NCI-H460 (cell line): Measurements from ENCODE around the gene ZFR2. TPM values are rescaled to one million over a fixed set of nuclear protein-coding genes. Genes with fewer than 3 reads are reported as not detected.

Experiments used
- DNase-seq: peaks from one replicate; pipeline ENCODE4 v3.0.0-alpha.2; 2016; ENCODE audit warnings: low read depth; ENCODE audit errors: extremely low read depth
- total RNA-seq: library from RNA; depleted of rRNA; stranded (reverse); fragments of >200 nt; shearing (Covaris generic); gene quantifications from 2 replicates; pipeline ENCODE4 v1.2.3, GENCODE V29; 2014

ZFR2 gene
- total RNA-seq, 1 experiment from 2014 or later: not detected

DNA sequence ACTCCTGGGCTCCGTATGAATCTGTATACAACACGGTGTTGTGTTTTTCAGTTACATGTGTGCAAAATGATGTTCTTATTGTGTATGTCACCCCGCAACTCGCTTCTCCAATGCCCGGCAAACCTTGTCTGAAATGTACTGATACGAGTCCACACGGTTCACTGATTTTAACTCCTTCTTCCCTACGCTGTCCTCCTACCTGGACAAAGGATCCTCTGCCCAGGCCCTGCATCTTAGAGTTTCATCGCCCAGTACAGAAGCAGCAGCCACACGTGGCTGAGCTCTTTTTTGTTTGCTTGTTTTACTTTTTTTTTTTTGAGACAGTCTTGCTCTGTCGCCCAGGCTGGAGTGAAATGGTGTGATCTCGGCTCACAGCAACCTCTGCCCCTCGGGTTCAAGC lies 28.9 kb downstream of the ZFR2 start:
- no peak for DNase-seq

DNA sequence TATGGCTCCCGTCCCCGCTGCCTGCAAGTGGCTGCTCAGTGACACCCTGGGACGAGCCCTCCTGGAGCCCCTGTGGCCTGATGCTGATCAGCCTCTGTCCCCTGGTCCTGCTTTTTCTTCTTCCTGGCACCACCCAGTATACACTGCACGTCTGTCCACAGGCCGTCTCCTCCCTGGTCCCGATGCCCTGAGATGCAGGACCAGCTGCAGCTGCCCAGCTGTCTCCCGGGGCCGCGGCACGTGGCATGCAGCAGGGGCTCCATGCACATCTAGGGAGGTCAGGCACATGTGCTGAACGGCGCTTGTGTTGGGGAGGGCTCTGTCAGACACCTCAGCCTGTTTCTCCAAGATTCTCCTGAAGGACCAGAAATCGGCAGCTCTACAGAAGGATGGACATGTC lies 30.2 kb downstream of the ZFR2 start:
- DNase-seq: no peak

DNA sequence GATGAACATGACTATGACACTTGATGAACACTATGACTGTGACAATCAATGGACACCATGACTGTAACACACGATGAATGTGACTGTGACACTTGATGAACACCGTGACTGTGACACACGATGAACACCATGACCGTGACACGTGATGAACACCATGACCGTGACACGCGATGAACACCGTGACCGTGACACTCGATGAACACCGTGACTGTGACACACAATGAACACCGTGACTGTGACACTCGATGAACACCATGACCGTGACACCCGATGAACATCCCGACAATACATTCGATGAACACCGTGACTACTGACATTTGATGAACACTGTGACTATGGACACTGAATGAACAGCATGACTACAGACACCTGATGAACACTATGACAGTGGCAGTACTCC lies 30.9 kb downstream of the ZFR2 start:
- no peak for DNase-seq

DNA sequence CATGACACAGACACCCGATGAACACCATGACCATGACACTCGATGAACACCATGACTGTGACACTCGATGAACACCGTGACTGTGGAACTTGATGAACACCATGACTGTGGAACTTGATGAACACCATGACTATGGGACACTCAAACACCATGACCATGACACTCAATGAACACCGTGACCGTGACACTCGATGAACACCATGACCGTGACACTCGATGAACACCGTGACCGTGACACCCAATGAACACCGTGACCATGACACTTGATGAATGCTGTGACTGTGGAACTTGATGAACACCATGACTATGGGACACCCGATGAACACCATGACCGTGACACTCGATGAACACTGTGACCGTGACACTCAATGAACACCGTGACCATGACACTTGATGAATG lies 31.5 kb downstream of the ZFR2 start:
- DNase-seq: no peak

DNA sequence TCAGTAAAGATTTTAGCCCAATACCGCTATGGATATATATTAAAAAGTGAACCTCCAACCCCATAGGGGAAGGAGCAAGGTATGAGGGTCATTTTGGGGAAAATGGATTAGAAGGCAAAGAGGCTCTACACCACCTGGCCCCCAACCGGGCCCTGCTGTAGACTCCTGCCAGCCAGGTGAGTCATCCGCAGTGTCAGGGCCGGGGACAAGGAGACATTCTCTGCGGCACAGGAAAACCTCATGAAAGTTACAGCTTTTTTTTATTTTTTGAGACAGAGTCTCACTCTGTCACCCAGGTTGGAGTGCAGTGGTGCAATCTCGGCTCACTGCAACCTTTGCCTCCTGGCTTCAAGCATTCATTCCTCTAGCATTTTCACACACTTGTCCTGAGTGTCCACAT lies 32.0 kb downstream of the ZFR2 start:
- DNase-seq: no peak

DNA sequence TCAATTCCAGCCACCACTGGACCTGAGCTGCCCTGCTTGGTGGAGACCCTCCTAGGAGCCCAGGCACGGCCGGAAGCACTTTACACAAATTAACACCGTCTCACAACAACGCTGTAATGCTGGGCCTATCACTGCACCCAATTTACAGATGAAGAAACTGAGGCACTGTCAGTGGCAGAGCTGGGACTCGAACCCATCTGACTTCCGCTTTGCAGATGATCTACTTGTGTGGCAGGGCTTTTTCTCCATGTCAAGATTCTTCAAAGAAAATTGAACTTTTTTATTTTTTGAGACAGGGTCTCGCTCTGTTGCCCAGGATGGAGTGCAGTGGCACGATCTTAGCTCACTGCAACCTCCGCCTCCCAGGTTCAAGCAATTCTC lies 33.8 kb downstream of the ZFR2 start:
- DNase-seq: no peak

DNA sequence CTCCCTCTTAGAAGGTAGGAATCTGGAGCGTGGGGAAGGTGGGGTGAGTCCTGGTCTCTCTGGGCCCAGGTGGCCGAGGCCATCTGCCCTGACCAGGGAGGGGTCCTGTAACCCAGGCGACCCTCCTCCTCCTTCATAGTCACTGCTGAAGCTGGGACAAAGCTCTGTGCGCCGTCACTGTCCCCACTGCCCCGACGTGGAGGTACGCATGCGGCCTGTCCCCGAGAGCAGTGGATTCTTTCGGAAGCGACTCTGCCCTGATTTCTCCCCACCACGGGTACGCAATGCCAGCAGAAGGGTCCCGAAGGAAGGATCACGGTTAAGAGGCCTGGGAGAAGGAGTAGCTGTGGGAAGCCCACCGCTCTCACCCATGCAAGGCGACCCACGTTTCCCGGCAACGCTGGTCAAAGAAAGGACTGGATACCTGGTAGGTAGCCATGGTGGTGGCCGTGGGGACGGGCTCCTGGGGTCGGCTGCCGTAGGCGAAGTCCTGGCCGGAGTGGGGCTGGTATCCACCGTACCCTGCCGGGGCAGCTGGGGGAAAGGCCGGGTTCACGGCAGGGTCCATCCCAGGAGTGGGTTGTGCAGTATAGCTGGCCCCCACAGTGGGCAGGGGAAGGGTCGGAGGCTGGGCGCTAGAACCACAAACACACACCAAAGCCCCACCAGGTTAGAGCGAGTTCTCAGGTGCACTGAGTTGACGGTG lies 34.3 kb downstream of the ZFR2 start:
- no peak for DNase-seq

DNA sequence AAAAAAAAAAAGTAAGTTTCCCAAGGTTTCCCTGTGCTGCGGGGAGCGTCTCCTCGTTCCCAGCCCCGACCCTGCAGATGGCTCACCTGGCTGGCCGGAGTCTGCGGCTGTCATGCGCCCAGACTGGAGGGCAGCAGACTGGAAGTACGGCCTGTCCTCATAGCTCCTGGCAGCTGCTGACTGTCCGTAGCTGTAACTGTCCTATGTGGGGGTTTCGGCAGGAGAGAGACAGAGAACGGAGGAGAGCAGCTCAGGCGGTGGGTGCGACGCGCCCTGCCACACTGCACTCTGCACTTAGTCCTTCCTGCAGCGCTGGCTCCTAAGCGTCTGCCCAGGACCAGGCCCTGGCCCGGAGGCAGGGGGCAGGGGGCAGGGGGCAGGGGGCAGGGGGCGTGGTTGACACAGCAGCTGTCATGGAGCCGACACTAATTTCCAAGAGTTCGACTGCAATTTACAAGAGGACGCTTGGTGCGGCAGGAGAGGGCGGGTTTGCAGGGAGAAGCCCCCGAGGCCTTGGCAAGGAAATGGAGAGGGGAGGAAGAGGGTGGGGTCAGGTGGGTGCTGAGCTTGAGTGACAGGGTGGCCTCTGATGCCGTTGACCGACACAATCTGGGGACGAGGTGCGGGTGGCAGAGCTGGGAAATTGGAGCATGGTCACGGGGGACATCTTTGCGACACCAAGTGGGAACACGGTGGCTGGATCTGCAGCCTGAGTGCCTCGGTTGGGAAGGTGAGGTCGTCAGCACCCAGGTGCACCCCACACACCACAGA lies 35.1 kb downstream of the ZFR2 start:
- no peak for DNase-seq

DNA sequence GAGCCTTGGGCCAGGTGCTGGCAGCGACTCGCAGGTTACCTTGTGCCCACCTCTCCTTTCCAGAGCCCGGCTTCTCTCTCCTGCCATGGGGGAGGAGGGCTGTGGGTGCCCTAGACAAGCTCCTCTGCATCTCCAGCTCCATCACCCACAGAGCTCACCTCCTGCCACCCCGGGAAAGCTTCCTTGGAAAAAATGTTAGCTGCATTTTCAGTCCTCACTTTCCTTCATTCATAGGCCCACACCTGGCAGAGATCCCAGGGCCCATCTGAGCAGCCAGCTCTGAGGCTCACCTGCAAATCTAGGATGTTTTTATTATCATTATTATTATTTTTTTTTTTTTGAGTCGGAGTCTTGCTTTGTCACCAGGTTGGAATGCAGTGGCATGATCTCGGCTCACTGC lies 36.8 kb downstream of the ZFR2 start:
- DNase-seq: no peak

DNA sequence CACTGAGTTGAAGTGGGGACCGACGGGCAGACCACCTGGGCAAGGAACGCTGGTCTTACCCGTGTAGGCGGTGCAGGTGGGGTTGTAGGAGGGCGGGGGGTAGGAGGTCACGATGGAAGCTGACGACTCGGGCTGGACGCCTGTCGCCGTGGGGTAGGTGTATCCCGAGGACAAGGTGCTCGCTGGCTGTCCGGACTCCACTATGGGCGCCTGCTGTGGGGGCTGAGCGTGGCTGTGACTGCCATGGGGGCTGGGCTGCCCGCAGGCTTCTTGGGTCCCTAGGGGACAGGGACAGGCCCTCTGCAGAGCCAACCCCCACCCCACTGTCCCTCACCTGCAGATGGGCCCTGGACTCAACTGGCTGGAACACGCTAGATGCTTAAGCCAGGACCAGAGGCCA lies 37.2 kb downstream of the ZFR2 start:
- DNase-seq: no peak

DNA sequence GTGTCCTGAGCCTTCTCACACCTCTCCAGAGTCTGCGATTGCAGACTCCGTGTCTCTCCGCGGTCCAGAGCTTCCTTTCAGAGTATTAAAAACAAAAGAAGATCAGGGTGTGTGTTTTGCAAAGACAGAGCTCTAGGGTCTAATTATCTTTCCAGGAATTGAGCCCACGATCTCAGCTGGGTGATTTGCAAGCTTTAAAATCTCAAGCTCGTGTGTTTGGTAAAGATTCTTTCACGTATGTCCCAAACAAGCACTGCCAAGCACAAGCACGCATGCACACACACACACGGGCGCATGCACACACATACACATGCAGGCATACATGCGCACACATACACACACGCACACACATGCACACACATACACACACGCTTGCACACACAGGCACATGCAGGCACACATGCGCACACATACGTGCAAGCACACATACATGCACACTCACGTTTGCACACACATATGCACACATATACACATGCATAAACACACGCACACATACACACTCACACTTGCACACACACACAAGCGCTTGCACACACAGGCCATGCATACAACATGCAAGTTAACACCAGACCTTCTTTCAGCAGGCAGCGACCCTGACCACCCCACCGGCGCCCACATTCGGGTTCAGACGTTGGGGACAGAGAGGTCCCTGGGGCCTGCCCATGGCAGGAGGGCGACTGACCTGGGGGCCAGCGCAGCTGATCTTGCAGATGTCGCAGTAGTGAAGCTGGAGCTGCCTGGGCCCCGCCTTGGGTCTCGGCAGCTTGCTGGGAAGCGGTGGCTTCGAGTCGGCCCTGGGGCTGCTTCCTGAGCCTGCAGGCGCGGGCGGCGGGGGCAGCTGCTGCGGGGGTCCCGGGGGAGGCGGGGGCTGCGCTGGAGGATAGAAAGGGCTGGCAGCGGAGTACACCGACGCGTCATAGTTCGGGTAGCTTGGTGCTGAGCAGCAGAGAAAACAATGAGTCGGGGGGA lies 37.9 kb downstream of the ZFR2 start:
- DNase-seq: no peak

DNA sequence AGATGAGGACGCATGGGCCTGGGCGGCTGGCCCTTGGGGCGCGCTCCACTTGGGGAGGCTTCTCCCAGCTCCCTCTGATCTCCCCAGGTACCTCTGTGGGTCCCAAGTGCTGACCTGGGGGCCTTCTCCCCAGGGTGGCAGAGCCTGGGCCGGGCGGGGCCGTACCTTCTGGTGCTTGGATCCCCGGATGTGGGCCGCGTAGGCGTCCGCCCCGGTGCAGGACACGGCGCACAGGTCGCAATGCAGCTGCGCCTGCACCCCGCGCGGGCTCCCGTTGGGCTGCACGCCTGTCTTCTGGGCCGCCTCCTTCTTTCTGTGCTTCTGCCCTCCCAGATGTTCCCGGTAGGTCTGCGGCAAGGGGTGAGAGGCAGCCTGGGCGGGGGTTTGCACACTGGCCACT lies 41.5 kb downstream of the ZFR2 start:
- no peak for DNase-seq

DNA sequence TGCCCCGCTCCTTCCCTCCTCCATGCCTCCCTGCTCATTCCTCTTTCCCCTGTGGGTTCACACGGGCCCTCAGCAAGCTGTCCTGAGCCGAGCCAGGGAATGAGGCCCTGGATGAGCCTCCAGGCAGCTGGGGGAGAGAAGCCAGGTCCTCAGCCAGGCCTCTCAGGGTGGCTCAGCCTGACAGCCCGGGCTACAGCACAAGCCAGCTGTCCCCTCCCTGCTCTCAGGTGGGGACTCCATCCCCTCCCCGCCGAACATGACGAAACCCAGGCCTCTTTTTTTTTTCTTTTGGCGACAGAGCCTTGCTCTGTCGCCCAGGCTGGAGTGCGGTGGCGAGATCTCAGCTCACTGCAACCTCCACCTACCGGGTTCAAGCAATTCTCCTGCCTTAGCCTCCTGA lies 42.7 kb downstream of the ZFR2 start:
- DNase-seq: no peak

DNA sequence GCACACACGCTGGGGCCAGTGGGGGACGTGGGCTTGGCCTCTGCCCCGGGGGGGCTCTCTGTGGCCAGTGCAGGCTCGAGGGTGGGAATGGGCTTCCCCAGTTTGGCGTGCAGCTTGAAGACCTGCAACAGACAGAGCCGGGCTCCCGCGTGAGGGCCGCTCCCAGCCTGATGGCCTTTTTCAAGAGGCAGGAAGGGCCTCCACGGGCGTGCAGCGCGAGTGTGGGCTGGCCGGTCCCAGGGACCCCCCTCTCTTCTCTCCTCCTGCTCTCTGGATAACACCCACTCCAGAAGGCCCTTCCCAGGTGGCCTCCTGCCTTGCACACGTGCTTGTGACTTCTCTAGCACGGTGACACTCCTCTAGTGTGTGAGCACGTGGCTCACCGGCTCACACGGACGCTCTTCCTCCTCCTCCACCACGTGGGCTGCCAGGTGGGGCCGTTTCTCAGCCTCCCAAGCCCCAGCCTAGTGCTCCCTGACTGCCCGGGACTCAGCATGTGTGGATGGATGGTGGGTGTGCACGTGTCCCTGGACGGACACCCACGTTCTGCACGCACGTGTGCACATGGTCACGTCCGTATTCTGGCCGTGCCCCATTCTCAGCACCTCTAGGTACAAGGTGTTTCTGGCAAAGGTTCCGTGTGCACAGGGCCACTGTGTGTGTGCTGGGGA lies 43.4 kb downstream of the ZFR2 start:
- DNase-seq: no peak

DNA sequence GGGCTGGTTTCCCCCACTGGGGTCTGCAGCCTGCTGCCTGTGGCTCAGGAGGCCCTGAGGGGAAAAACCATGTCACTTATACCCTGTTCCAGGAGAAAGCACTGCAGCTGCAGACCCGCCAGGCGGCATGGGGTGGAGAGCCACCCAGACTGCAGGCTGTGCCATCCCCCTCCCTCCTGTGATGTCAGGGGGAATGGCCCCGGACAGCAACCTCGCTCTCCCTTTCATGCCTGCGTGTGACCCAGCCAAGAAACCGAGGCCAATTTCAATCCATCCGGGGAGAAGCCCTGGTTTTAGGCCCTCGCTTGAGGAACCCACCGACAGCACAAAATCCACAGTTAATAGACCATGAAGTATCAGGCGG lies 45.5 kb downstream of the ZFR2 start:
- no peak for DNase-seq

DNA sequence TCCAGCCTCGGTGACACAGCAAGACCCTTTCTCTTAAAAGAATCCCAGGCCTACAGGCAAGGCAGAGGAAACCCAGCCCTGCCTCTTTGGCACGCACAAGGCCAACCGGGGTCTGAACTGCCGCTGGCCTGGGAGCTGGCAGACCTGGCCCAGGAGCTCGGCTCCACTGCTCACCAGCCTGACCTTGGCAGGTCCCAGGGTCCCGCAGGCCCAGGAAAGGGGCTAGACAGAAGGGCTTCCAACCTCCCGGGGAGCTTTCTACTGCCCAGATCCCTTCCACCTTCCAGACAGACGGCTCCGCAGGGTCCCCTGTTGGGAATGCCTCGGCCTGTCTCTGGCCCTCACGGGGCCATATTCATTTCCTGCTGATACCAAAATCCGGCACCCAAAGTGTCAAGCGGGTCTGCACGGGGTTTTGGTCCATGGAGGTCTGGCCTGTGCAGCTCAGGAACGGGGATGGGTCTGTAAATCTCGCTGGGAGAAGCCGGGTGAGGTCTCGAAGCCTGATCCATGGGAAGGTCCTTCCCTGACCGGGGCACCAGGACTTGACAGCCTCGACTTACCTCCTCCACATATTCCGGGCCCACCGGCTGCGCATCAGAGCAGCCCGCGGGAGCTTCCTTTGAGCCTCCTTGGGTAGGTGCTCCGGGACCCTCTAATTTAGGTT lies 46.0 kb downstream of the ZFR2 start:
- DNase-seq: no peak

DNA sequence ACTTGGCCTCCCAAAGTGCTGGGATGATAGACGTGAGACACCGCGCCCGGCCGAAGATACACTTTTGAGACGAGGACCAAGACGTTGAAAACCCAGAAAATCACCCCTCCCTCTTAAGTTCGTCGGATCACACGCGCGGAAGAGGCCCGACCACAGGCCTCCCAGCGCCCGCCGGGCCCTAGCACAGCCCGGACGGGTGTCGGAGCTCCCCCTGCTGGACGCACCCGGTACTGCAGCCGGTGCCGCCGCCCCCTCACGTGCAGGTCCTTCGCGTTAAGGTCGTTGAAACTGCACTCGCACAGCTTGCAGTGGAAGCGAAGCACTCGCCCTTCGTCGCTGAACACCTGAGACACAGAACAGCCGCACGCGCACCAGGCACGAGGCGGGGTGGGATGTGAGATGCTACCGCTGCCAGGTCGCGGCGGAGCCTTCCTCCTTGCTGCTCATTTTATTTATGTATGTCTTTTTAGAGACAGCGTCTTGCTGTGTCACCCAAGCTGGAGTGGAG lies 46.9 kb downstream of the ZFR2 start:
- peak; percentile 22 for DNase-seq

DNA sequence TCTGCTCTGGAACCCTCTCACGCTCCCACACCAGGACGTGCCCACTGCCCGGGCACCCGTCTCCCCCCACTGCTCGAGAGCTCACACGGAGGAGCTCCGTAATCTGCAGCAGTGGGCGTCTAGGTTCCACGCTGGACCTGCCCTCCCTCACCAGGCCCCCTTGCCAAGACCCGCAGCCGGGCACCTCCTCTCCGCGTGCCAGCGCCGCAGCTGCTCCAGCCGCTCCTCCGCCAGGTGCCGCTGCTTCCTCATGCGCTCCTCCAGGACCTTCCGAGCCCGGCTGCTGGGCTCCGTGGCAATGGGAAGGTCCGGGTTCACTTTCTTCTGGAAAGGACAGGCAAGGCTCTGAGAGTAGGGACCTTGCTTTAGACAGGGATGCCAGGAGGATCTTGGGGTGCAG lies 47.7 kb downstream of the ZFR2 start:
- DNase-seq: peak; percentile 48

DNA sequence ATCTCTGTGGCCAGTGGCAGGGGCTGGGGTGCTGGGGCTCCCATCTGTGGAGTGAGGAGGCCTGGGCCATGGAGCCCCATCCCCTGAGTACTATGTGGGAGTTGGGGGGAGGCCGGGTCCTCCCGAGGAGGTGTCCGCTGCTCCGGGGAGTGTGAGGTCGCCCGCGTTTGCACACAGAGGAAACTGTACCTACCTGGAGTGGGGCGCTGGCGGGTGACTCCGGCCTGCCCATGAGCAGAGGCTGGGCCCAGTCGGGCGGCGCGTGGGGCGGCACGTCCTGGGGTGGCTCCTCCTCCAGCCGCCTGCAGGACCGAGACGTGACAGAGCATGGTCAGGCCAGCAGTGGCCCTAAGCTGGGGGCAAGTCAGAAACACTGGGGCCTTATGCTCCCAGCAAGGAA lies 48.8 kb downstream of the ZFR2 start:
- DNase-seq: no peak

DNA sequence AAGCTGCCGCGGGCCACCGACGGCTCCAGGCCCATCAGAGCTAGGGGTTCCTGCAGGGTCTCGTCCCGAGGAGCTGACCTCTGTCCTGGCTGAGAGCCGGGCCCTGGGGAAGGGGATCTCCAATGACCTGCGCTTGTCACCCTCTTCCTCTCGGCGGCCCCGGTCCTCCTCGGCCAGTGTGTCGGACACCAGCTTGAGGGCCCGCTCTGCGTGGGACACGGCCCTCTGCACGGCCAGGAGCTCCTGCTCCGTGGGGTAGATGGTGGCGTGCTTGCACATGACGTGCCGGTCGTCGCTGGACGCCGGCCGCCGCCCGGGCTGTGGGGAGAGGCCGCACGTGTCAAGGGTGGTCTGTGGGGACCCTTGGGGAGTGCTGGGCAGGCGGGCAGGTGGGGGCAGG lies 49.9 kb downstream of the ZFR2 start:
- DNase-seq: no peak
